Trophoblast cell (in vitro differentiated cells and primary cell): ENCODE results near the gene CRISP2.
A peak's percentile ranks its signal among the peaks of the same experiment; 100 is the strongest.

Source experiments
- DNase-seq, 2 donors: peaks; one replicate each; pipeline ENCODE4 v3.0.0-alpha.2; 2016
- H2AFZ ChIP-seq: 2 replicates; pipeline ENCODE4 v1.6.1; 2013; ENCODE audit warnings: low read length, moderate library complexity, mild to moderate bottlenecking; ENCODE audit not compliant: insufficient read depth, poor library complexity
- H2AK5ac ChIP-seq: 2 replicates; pipeline ENCODE4 v1.6.1; 2013; ENCODE audit warnings: mild to moderate bottlenecking, low read length
- H2BK120ac ChIP-seq: 2 replicates; pipeline ENCODE4 v1.6.1; 2013; ENCODE audit warnings: low read length, mild to moderate bottlenecking, moderate library complexity; ENCODE audit not compliant: insufficient read depth, poor library complexity
- H2BK12ac ChIP-seq: 2 replicates; pipeline ENCODE4 v1.6.1; 2013; ENCODE audit warnings: mild to moderate bottlenecking, low read length, moderate library complexity
- H2BK5ac ChIP-seq: 2 replicates; pipeline ENCODE4 v1.6.1; 2013; ENCODE audit warnings: low read length, low read depth, moderate library complexity, mild to moderate bottlenecking; ENCODE audit not compliant: poor library complexity
- H3K14ac ChIP-seq: 2 replicates; pipeline ENCODE4 v1.6.1; 2013; ENCODE audit warnings: mild to moderate bottlenecking, low read length
- H3K18ac ChIP-seq: 2 replicates; pipeline ENCODE4 v1.6.1; 2013; ENCODE audit warnings: mild to moderate bottlenecking, low read length
- H3K23ac ChIP-seq: 2 replicates; pipeline ENCODE4 v1.6.1; 2013; ENCODE audit warnings: low read length
- H3K27ac ChIP-seq: 2 replicates; pipeline ENCODE4 v1.5.1; 2013; ENCODE audit warnings: low read depth, mild to moderate bottlenecking, inconsistent platforms, low read length, moderate library complexity
- H3K27me3 ChIP-seq: 2 replicates; pipeline ENCODE4 v1.6.1; 2013; ENCODE audit warnings: inconsistent platforms, mild to moderate bottlenecking, low read length, moderate library complexity; ENCODE audit not compliant: insufficient read depth
- H3K36me3 ChIP-seq, 2 experiments: 1 replicate in 1 of 2; 2 replicates in 1 of 2; pipeline ENCODE4 v1.6.1; 2013; ENCODE audit warnings: low read length in 2 of 2, mild to moderate bottlenecking in 2 of 2, moderate library complexity in 1 of 2; ENCODE audit not compliant: insufficient read depth in 2 of 2, control insufficient read depth in 1 of 2
- H3K4ac ChIP-seq: 2 replicates; pipeline ENCODE4 v1.6.1; 2013; ENCODE audit warnings: low read depth, mild to moderate bottlenecking, low read length, moderate library complexity
- H3K4me1 ChIP-seq, 2 experiments: 1 replicate in 1 of 2; 2 replicates in 1 of 2; pipeline ENCODE4 v1.6.1; 2013; ENCODE audit warnings: low read length in 2 of 2, mild to moderate bottlenecking in 2 of 2, moderate library complexity in 1 of 2; ENCODE audit not compliant: insufficient read depth in 2 of 2, control insufficient read depth in 1 of 2
- H3K4me2 ChIP-seq: 2 replicates; pipeline ENCODE4 v1.6.1; 2013; ENCODE audit warnings: inconsistent platforms, mild to moderate bottlenecking, low read length, moderate library complexity
- H3K4me3 ChIP-seq: 2 replicates; pipeline ENCODE4 v1.5.1; 2013; ENCODE audit warnings: mild to moderate bottlenecking, low read depth, low read length, inconsistent platforms
- H3K79me1 ChIP-seq: one replicate; pipeline ENCODE4 v1.6.1; 2013; ENCODE audit warnings: low read length
- H3K79me2 ChIP-seq: 2 replicates; pipeline ENCODE4 v1.6.1; 2013; ENCODE audit warnings: low read length, mild to moderate bottlenecking; ENCODE audit not compliant: control insufficient read depth, insufficient read depth, poor library complexity
- H3K9ac ChIP-seq: 2 replicates; pipeline ENCODE4 v1.6.1; 2013; ENCODE audit warnings: mild to moderate bottlenecking, low read length
- H3K9me3 ChIP-seq: 2 replicates; pipeline ENCODE4 v1.6.1; 2013; ENCODE audit warnings: low read depth, mild to moderate bottlenecking, control low read depth, inconsistent platforms, low read length; ENCODE audit not compliant: insufficient read depth
- H4K12ac ChIP-seq: 2 replicates; pipeline ENCODE4 v1.6.1; 2013; ENCODE audit warnings: low read depth, mild to moderate bottlenecking, low read length, moderate library complexity
- H4K8ac ChIP-seq: 2 replicates; pipeline ENCODE4 v1.6.1; 2013; ENCODE audit warnings: low read depth, mild to moderate bottlenecking, low read length, moderate library complexity
- H4K91ac ChIP-seq: one replicate; pipeline ENCODE4 v1.6.1; 2013; ENCODE audit warnings: low read depth, mild to moderate bottlenecking, low read length, moderate library complexity
- WGBS: extraction: QIAGEN DNeasy Blood & Tissue Kit; methylation state at CpG from one replicate; pipeline ENCODE4 v1.1.7; 2013; ENCODE audit warnings: missing lambda C conversion rate; ENCODE audit not compliant: insufficient read length, insufficient coverage; ENCODE audit errors: extremely low coverage; 5-methylcytosine and 5-hydroxymethylcytosine counted together

The CRISP2 gene

GRCh38 chr6:49647476-49647875 is 65.9 kb downstream of the CRISP2 start:
- no peak overlapping the region for H2BK12ac ChIP-seq
- H2BK120ac ChIP-seq, result no peak overlapping the region
- H3K18ac ChIP-seq, result no peak overlapping the region
- H3K79me1 ChIP-seq, result no peaks in the 10 kb centered on the region
- H3K27ac ChIP-seq, result no peak overlapping the region
- no peak overlapping the region for H4K8ac ChIP-seq
- H3K14ac ChIP-seq, result no peak overlapping the region
- H3K36me3 ChIP-seq, result no peaks in the 10 kb centered on the region
- no peak overlapping the region for H4K12ac ChIP-seq
- H3K27me3 ChIP-seq, result no peaks in the 10 kb centered on the region
- H3K9me3 ChIP-seq, result no peaks in the 10 kb centered on the region
- no peak for DNase-seq
- H3K4ac ChIP-seq, result no peak overlapping the region
- H3K4me2 ChIP-seq, result no peak overlapping the region
- no peak overlapping the region for H3K9ac ChIP-seq
- H2AFZ ChIP-seq, result no peak overlapping the region
- H4K91ac ChIP-seq, result no peak overlapping the region
- WGBS, result no CpG with 5 or more reads among the region's 2 CpGs
- no peak overlapping the region for H3K23ac ChIP-seq
- H2AK5ac ChIP-seq, result no peak overlapping the region
- no peak overlapping the region for H3K4me3 ChIP-seq
- H2BK5ac ChIP-seq, result no peak overlapping the region
- H3K4me1 ChIP-seq, result no peaks in the 10 kb centered on the region
- no peaks in the 10 kb centered on the region for H3K79me2 ChIP-seq

GRCh38 chr6:49646942-49647341 is 66.4 kb downstream of the CRISP2 start:
- H3K79me1 ChIP-seq, result no peaks in the 10 kb centered on the region
- H2BK5ac ChIP-seq, result no peak overlapping the region
- H3K4me2 ChIP-seq, result no peak overlapping the region
- H2AFZ ChIP-seq, result no peak overlapping the region
- no peak overlapping the region for H4K12ac ChIP-seq
- no peak overlapping the region for H3K23ac ChIP-seq
- no peak for DNase-seq
- no peak overlapping the region for H3K9ac ChIP-seq
- no peak overlapping the region for H4K91ac ChIP-seq
- no peaks in the 10 kb centered on the region for H3K36me3 ChIP-seq
- H2BK12ac ChIP-seq, result no peak overlapping the region
- H3K4ac ChIP-seq, result no peak overlapping the region
- no peak overlapping the region for H3K18ac ChIP-seq
- H2BK120ac ChIP-seq, result no peak overlapping the region
- H3K79me2 ChIP-seq, result no peaks in the 10 kb centered on the region
- H3K9me3 ChIP-seq, result no peaks in the 10 kb centered on the region
- no CpG with 5 or more reads among the region's 4 CpGs for WGBS
- no peak overlapping the region for H4K8ac ChIP-seq
- no peaks in the 10 kb centered on the region for H3K27me3 ChIP-seq
- no peak overlapping the region for H3K27ac ChIP-seq
- no peak overlapping the region for H3K4me3 ChIP-seq
- H3K14ac ChIP-seq, result no peak overlapping the region
- no peak overlapping the region for H2AK5ac ChIP-seq
- no peaks in the 10 kb centered on the region for H3K4me1 ChIP-seq

- Histone ChIP-seq H3K36me3 (no peaks in the 10 kb centered on the region), H3K9ac (no peak overlapping the region), H3K79me1 (no peaks in the 10 kb centered on the region), H2BK12ac (no peak overlapping the region), H3K79me2 (no peaks in the 10 kb centered on the region), H3K27ac (no peak overlapping the region), H2AFZ (no peak overlapping the region), H3K27me3 (no peaks in the 10 kb centered on the region), H3K9me3 (no peaks in the 10 kb centered on the region), H4K91ac (no peak overlapping the region), H3K18ac (no peak overlapping the region), H2BK120ac (no peak overlapping the region), H3K14ac (no peak overlapping the region), H3K4me3 (no peak overlapping the region), H2BK5ac (no peak overlapping the region), H3K23ac (no peak overlapping the region), H3K4ac (no peak overlapping the region), H3K4me2 (no peak overlapping the region), H4K12ac (no peak overlapping the region), H4K8ac (no peak overlapping the region), H3K4me1 (no peaks in the 10 kb centered on the region), H2AK5ac (no peak overlapping the region)
- WGBS, result no CpG with 5 or more reads among the region's 3 CpGs
- peak in 1 of 2 donors; percentile 40 for DNase-seq
Observed at GRCh38 chr6:49646130-49646824, 67.1 kb downstream of the CRISP2 start.

GRCh38 chr6:49645139-49645538 is 68.2 kb downstream of the CRISP2 start:
- no peak overlapping the region for H2BK5ac ChIP-seq
- H3K4me1 ChIP-seq, result no peaks in the 10 kb centered on the region
- H3K9ac ChIP-seq, result no peak overlapping the region
- no peak overlapping the region for H3K27ac ChIP-seq
- no peak overlapping the region for H3K23ac ChIP-seq
- H4K8ac ChIP-seq, result no peak overlapping the region
- H3K4me3 ChIP-seq, result no peak overlapping the region
- no peak overlapping the region for H2BK12ac ChIP-seq
- H4K12ac ChIP-seq, result no peak overlapping the region
- H3K18ac ChIP-seq, result no peak overlapping the region
- no peaks in the 10 kb centered on the region for H3K79me1 ChIP-seq
- H2BK120ac ChIP-seq, result no peak overlapping the region
- H3K9me3 ChIP-seq, result no peaks in the 10 kb centered on the region
- no peak for DNase-seq
- H3K27me3 ChIP-seq, result no peaks in the 10 kb centered on the region
- H2AFZ ChIP-seq, result no peak overlapping the region
- no peak overlapping the region for H3K4me2 ChIP-seq
- H3K4ac ChIP-seq, result no peak overlapping the region
- WGBS, result 100% methylated on average over 1 of the region's 3 CpGs
- no peak overlapping the region for H3K14ac ChIP-seq
- no peaks in the 10 kb centered on the region for H3K79me2 ChIP-seq
- H2AK5ac ChIP-seq, result no peak overlapping the region
- no peak overlapping the region for H4K91ac ChIP-seq
- H3K36me3 ChIP-seq, result no peaks in the 10 kb centered on the region
